Loucy (cell line): ENCODE results near the gene SSUH2.
"Not testable (repeated sequence)": the region's sequence is repeated elsewhere in the genome, so short reads cannot be mapped to it uniquely, and the experiment has no call there.

ENCODE experiments used
- H2AFZ ChIP-seq: fragments of 200-600 bp; sonication (generic); 2 replicates; pipeline ENCODE4 v1.6.0; 2016; ENCODE audit warnings: antibody characterized with exemption, mild to moderate bottlenecking, low read length, moderate library complexity
- H3F3A ChIP-seq: fragments of 200-600 bp; 2 replicates; pipeline ENCODE4 v1.6.0; 2016; ENCODE audit warnings: antibody characterized with exemption, low read depth, mild to moderate bottlenecking
- H3K27me3 ChIP-seq: fragments of 200-600 bp; sonication (generic); 2 replicates; pipeline ENCODE4 v1.6.1; 2014; ENCODE audit warnings: low read length, mild to moderate bottlenecking; ENCODE audit not compliant: insufficient read depth, poor library complexity, severe bottlenecking
- H3K36me3 ChIP-seq: fragments of 200-600 bp; sonication (generic); 2 replicates; pipeline ENCODE4 v1.6.1; 2016; ENCODE audit warnings: low read length; ENCODE audit not compliant: insufficient read depth
- H3K4me1 ChIP-seq: fragments of 200-600 bp; sonication (generic); 2 replicates; pipeline ENCODE4 v1.5.1; 2014; ENCODE audit warnings: low read length, mild to moderate bottlenecking; ENCODE audit not compliant: insufficient read depth, poor library complexity, severe bottlenecking
- H3K4me2 ChIP-seq: fragments of 200-600 bp; sonication (generic); 2 replicates; pipeline ENCODE4 v1.6.0; 2014; ENCODE audit warnings: antibody characterized with exemption, low read length, low read depth, mild to moderate bottlenecking; ENCODE audit not compliant: poor library complexity, severe bottlenecking
- H3K4me3 ChIP-seq: fragments of 200-600 bp; sonication (generic); 2 replicates; pipeline ENCODE4 v1.5.1; 2014; ENCODE audit warnings: low read length, mild to moderate bottlenecking, mixed read lengths; ENCODE audit not compliant: poor library complexity, severe bottlenecking
- H3K79me2 ChIP-seq: fragments of 200-600 bp; sonication (generic); 2 replicates; pipeline ENCODE4 v1.6.1; 2014; ENCODE audit warnings: low read length; ENCODE audit not compliant: insufficient read depth
- H3K9ac ChIP-seq: fragments of 200-600 bp; sonication (generic); 2 replicates; pipeline ENCODE4 v1.6.0; 2014; ENCODE audit warnings: mild to moderate bottlenecking, low read depth, low read length, moderate library complexity; ENCODE audit not compliant: poor library complexity, severe bottlenecking
- H3K9me2 ChIP-seq: fragments of 200-600 bp; sonication (generic); replicated peaks from 2 replicates; pipeline ENCODE4 v1.6.1; 2016; ENCODE audit warnings: low read depth, low read length, mixed read lengths
- H3K9me3 ChIP-seq: fragments of 200-600 bp; sonication (generic); 2 replicates; pipeline ENCODE4 v1.6.1; 2014; ENCODE audit warnings: mild to moderate bottlenecking, antibody characterized with exemption, low read length, low read depth; ENCODE audit not compliant: insufficient read depth
- H4K20me1 ChIP-seq: fragments of 200-600 bp; sonication (generic); 2 replicates; pipeline ENCODE4 v1.6.0; 2014; ENCODE audit warnings: antibody characterized with exemption, low read length, mild to moderate bottlenecking; ENCODE audit not compliant: insufficient read depth, poor library complexity, severe bottlenecking
- CTCF ChIP-seq: fragments of 200-600 bp; sonication (generic); conservative IDR thresholded peaks from 2 replicates; pipeline ENCODE4 v1.5.1; 2014; ENCODE audit warnings: mild to moderate bottlenecking, antibody characterized with exemption, low read length
- EZH2phosphoT487 ChIP-seq: fragments of 200-600 bp; IDR thresholded peaks from 2 replicates; pipeline ENCODE4 v1.6.1; 2018; ENCODE audit warnings: antibody characterized with exemption, mild to moderate bottlenecking, moderate library complexity, borderline replicate concordance

SSUH2 gene

DNA sequence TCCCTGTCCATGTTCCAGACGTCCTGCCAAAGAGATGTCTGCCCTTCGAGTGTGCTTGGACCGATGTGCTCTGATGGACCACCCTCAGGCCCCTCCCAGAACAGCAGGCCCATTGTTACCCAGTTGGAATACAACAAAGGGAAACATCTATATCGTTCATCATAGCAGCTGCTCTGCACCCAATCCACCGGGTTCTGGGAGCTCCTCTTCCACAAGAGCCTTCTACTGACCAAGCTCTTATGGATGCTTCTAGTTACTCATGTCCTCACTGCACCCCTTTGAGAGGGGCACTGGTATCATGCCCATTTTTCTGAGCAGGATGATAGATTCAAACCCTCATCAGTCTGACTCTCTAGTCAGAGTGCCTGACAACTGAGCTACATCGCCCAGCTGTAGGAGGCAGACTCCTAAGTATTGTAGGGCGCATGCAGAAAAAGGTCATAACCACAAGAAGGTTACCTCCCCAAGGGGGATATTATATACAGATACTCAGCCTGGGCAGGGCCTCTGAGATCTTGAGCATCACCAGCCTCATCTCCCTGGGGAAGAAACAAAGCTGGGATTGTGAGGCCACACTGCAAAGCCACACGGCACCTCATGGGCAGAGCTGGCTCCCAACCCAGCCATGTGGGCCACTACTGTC lies at the start of gene SSUH2:
SSUH2 (minus strand) TSS at position 51 of the 643 bp plus-strand sequence; CDS start at position 11, 40 bp downstream.
- Histone ChIP-seq H2AFZ (no peak within 1 kb of the TSS), H4K20me1 (no peaks in the 10 kb centered on the region), H3K4me3 (no peak within 1 kb of the TSS), H3K36me3 (no peaks in the 10 kb centered on the region), H3K79me2 (no peaks in the 10 kb centered on the region), H3K4me2 (no peak within 1 kb of the TSS), H3K4me1 (no peaks in the 10 kb centered on the region), H3F3A (no peaks in the 10 kb centered on the region), H3K9me2 (no peaks in the 10 kb centered on the region), H3K9me3 (no peaks in the 10 kb centered on the region), H3K9ac (no peak within 1 kb of the TSS), H3K27me3 (no peaks in the 10 kb centered on the region)
- TF ChIP-seq EZH2phosphoT487 = no peak
- no peak for TF ChIP-seq CTCF

GRCh38 chr3:8691295-8691694 lies 46.7 kb upstream of the SSUH2 start:
- not testable (repeated sequence) for H3K4me3 ChIP-seq, H3K36me3 ChIP-seq, H4K20me1 ChIP-seq, H3K9ac ChIP-seq, H3K4me1 ChIP-seq, H3K4me2 ChIP-seq, H3K9me3 ChIP-seq, H3K27me3 ChIP-seq, H3F3A ChIP-seq, H2AFZ ChIP-seq, H3K9me2 ChIP-seq, H3K79me2 ChIP-seq

- not testable (repeated sequence) for H3K9ac ChIP-seq, H3K4me2 ChIP-seq, H4K20me1 ChIP-seq, H3K9me2 ChIP-seq, H3K4me1 ChIP-seq, H3K9me3 ChIP-seq, H3K36me3 ChIP-seq, H3F3A ChIP-seq, H3K27me3 ChIP-seq, H3K4me3 ChIP-seq, H2AFZ ChIP-seq, H3K79me2 ChIP-seq
Measured at GRCh38 chr3:8684992-8685391, 40.4 kb upstream of the SSUH2 start.

DNA sequence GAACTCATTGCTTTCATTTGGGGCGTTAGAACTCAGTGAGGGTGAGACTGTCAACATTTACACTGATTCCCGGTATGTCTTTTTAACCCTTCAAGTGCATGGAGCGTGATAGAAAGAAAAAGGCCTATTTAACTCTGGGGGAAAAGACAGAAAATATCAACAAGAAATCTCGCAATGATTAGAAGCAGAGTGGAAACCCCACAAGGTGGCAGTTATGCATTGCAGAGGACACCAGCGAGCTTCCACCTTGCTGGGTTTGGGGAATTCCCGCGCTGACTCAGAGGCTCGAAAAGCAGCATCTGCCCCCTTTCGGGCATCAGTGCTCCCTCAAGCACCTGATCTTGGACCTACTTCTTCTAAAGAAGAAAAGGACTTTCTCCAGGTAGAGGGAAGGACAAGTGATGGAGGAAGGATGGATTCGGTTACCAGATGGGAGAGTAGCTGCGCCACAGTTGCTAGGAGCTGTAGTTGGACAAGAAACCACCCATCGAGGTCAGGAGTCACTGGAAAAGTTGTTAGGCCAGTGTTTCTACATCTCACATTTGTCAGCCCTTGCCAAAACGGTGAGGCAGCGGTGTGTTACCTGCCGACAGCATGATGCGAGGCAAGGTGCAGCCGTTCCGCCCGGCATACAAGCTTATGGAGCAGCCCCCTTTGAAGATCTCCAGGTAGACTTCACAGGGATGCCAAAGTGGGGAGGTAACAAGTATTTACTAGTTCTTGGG lies 38.4 kb upstream of the SSUH2 start:
- not testable (repeated sequence) for H3K4me1 ChIP-seq, H3K27me3 ChIP-seq, H3K79me2 ChIP-seq, H3F3A ChIP-seq, H3K9me2 ChIP-seq, H4K20me1 ChIP-seq, H3K9ac ChIP-seq, H2AFZ ChIP-seq, H3K4me3 ChIP-seq, H3K36me3 ChIP-seq, H3K4me2 ChIP-seq, H3K9me3 ChIP-seq

DNA sequence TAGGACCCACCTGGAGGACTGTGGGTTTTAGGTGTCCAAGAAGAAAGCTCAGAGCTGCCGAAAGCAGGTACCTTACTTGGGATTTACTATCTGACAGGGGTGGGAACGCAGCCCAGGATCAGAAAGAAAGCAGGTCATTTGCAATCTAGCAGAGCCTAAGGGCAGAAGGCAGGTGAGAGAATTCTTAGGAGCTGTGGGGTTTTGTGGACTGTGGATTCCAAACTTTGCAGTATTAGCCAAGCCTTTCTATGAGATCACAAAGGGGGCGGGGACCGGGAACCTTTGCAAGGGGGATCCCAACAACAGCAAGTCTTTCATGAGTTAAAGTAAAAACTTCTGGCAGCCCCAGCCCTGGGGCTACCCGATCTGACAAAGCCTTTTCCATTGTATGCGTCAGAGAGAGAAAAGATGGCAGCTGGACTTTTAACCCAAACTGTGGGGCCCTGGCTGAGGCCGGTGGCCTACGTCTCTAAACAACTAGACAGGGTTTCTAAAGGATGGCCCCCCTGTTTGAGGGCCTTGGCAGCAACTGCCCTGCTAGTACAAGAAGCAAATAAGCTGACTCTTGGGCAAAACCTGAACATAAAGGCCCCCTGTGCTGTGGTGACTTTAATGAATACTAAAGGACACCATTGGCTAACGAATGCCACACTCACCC lies 37.4 kb upstream of the SSUH2 start:
- H3K9ac ChIP-seq, H3K36me3 ChIP-seq, H3K4me2 ChIP-seq, H3K4me3 ChIP-seq, H4K20me1 ChIP-seq, H3K9me3 ChIP-seq, H3K79me2 ChIP-seq, H3K9me2 ChIP-seq, H3F3A ChIP-seq, H2AFZ ChIP-seq, H3K4me1 ChIP-seq, H3K27me3 ChIP-seq: not testable (repeated sequence)
